ENCODE results near the gene TMEM107. TPM values are rescaled to one million over a fixed set of nuclear protein-coding genes. Genes with fewer than 3 reads are reported as not detected.

Gene TMEM107
- 7.7 and 23.8 TPM in 2 replicates for total RNA-seq

GRCh38 chr17:8176197-8176940, at the start of gene TMEM107:
TMEM107 (minus strand) TSS chr17:8176380; CDS start chr17:8176286, 94 bp downstream.

GRCh38 chr17:8209907-8210760, 34.0 kb upstream of the TMEM107 start, which contains the start of gene AURKB:
AURKB (minus strand) TSS chr17:8210575; CDS start chr17:8210224, 351 bp downstream.

GRCh38 chr17:8189711-8190477, 13.7 kb upstream of the TMEM107 start, which contains the start of gene BORCS6:
BORCS6 (minus strand) TSS chr17:8190180; CDS start chr17:8190140, 40 bp downstream.

GRCh38 chr17:8162233-8162996, 13.8 kb downstream of the TMEM107 start, which contains the start of gene VAMP2:
VAMP2 (minus strand) TSS chr17:8162948; CDS start chr17:8162879, 69 bp downstream.

GRCh38 chr17:8152112-8152775, 23.9 kb downstream of the TMEM107 start, which contains the start of gene PER1:
PER1 (minus strand) TSS chr17:8152404; CDS start chr17:8150706, 1,698 bp downstream.

GRCh38 chr17:8123695-8124349, 52.4 kb downstream of the TMEM107 start, which contains the start of gene HES7:
HES7 (minus strand) TSS chr17:8124106; CDS start chr17:8124084, 22 bp downstream.

Other genes starting within 250 kb of the TMEM107 start
- 1.9 TPM in 1 of 2 replicates, not detected in the other for gene KCNAB3, start 246.5 kb downstream of the TMEM107 start, total RNA-seq
- 47.0 and 68.7 TPM in 2 replicates for gene TRAPPC1, start 244.4 kb downstream of the TMEM107 start, total RNA-seq
- 19.3 and 37.2 TPM in 2 replicates for gene CNTROB, start 244.2 kb downstream of the TMEM107 start, total RNA-seq
- gene GUCY2D, start 173.8 kb downstream of the TMEM107 start, total RNA-seq = not detected in 2 replicates
- gene ALOX15B, start 137.3 kb downstream of the TMEM107 start, total RNA-seq = under 0.01 TPM in 1 of 2 replicates, not detected in the other
- not detected in 2 replicates for gene ALOX12B, start 88.7 kb downstream of the TMEM107 start, total RNA-seq
- under 0.01 TPM in 1 of 2 replicates, not detected in the other for gene ALOXE3, start 57.9 kb downstream of the TMEM107 start, total RNA-seq
- gene HES7, start 52.3 kb downstream of the TMEM107 start, total RNA-seq = under 0.01 TPM in 1 of 2 replicates, not detected in the other
- gene PER1, start 24.0 kb downstream of the TMEM107 start, total RNA-seq = 6.2 and 14.2 TPM in 2 replicates
- 5.0 TPM in 2 replicates for gene VAMP2, start 13.4 kb downstream of the TMEM107 start, total RNA-seq
- 7.6 and 11.6 TPM in 2 replicates for gene BORCS6, start 13.8 kb upstream of the TMEM107 start, total RNA-seq
- gene AURKB, start 34.2 kb upstream of the TMEM107 start, total RNA-seq = 2.6 and 67.6 TPM in 2 replicates
- gene CTC1, start 71.7 kb upstream of the TMEM107 start, total RNA-seq = 6.3 and 9.4 TPM in 2 replicates
- 16.4 and 74.0 TPM in 2 replicates for gene PFAS, start 72.9 kb upstream of the TMEM107 start, total RNA-seq
- 7.4 and 16.9 TPM in 2 replicates for gene RANGRF, start 112.3 kb upstream of the TMEM107 start, total RNA-seq
- 0.66 and 1.4 TPM in 2 replicates for gene SLC25A35, start 119.0 kb upstream of the TMEM107 start, total RNA-seq
- not detected in 2 replicates for gene ARHGEF15, start 133.9 kb upstream of the TMEM107 start, total RNA-seq
- not detected in 2 replicates for gene ODF4, start 163.5 kb upstream of the TMEM107 start, total RNA-seq
- 1,554 and 3,672 TPM in 2 replicates for gene RPL26, start 206.8 kb upstream of the TMEM107 start, total RNA-seq
- gene RNF222, start 221.4 kb upstream of the TMEM107 start, total RNA-seq = not detected in 2 replicates

All from placental pericyte (primary cell).